Upper lobe of left lung (tissue), 4 donors: ENCODE results near the gene PLCG2.

Source experiments
- POLR2A ChIP-seq, 4 donors: fragments of 450-650 bp; IDR thresholded peaks; one replicate each; pipeline ENCODE4 v1.5.1; 2016 to 2017; ENCODE audit warnings: antibody characterized with exemption in 4 of 4, mild to moderate bottlenecking in 2 of 4
- POLR2AphosphoS5 ChIP-seq, 2 donors: sonication (generic); formaldehyde crosslinking; IDR thresholded peaks; one replicate each; pipeline ENCODE4 v1.5.1; 2017; ENCODE audit warnings: antibody characterized with exemption in 2 of 2
- TF ChIP-seq, protein P1 (sequence below), 6 experiments: fragments of 450-650 bp in 4 of 6; fragments of 200-600 bp in 2 of 6; sonication (generic) in 2 of 6; IDR thresholded peaks; one replicate each; pipeline ENCODE4 v1.5.1; 2016 to 2019; ENCODE audit warnings: antibody characterized with exemption in 6 of 6

GRCh38 chr16:81932668-81933067, 153.6 kb downstream of the PLCG2 start:
- TF ChIP-seq POLR2AphosphoS5 (IDR thresholded peaks at IDR 0.05), result no peak
- TF ChIP-seq, protein P1, sequence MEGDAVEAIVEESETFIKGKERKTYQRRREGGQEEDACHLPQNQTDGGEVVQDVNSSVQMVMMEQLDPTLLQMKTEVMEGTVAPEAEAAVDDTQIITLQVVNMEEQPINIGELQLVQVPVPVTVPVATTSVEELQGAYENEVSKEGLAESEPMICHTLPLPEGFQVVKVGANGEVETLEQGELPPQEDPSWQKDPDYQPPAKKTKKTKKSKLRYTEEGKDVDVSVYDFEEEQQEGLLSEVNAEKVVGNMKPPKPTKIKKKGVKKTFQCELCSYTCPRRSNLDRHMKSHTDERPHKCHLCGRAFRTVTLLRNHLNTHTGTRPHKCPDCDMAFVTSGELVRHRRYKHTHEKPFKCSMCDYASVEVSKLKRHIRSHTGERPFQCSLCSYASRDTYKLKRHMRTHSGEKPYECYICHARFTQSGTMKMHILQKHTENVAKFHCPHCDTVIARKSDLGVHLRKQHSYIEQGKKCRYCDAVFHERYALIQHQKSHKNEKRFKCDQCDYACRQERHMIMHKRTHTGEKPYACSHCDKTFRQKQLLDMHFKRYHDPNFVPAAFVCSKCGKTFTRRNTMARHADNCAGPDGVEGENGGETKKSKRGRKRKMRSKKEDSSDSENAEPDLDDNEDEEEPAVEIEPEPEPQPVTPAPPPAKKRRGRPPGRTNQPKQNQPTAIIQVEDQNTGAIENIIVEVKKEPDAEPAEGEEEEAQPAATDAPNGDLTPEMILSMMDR (IDR thresholded peaks at IDR 0.05), result no peak
- TF ChIP-seq POLR2A (IDR thresholded peaks at IDR 0.05), result no peak
